Measurements from ENCODE around the gene CTU1. TPM values are rescaled to one million over a fixed set of nuclear protein-coding genes. Genes with fewer than 3 reads are reported as not detected.

The CTU1 gene
- total RNA-seq, 4 donors from 2014 or later, result 7.8 to 27.7 (median 8.4) TPM; not detected in 1

DNA sequence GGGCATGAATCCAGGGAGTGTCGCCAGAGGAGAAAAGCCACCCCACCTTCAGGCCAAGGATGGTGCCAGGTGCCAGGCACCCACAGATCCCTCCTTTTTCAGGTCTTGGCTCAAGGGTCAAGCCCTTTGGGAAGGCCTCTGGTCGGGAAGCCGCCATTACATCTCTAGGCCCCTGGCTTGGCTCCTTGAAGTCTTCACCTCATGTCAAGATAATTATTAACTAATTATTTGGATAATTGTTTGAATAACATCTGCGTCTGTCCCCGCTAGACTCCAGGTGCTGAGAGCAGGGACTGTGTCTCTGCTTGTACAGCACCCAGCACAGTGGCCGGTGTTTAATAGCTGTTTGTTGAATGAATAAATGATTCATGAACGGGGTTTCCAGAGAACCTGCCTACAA, 44.5 kb downstream of the CTU1 start:
- no peaks in the 10 kb centered on the region for H3K9me3 ChIP-seq
- no peak overlapping the region for H3K27ac ChIP-seq
- no peaks in the 10 kb centered on the region for H3K27me3 ChIP-seq
- H3K36me3 ChIP-seq, result no peaks in the 10 kb centered on the region
- H3K4me1 ChIP-seq, result peaks cover 0 to 5% of the 10 kb centered on the region in 2 donors
- TF ChIP-seq, protein P1, sequence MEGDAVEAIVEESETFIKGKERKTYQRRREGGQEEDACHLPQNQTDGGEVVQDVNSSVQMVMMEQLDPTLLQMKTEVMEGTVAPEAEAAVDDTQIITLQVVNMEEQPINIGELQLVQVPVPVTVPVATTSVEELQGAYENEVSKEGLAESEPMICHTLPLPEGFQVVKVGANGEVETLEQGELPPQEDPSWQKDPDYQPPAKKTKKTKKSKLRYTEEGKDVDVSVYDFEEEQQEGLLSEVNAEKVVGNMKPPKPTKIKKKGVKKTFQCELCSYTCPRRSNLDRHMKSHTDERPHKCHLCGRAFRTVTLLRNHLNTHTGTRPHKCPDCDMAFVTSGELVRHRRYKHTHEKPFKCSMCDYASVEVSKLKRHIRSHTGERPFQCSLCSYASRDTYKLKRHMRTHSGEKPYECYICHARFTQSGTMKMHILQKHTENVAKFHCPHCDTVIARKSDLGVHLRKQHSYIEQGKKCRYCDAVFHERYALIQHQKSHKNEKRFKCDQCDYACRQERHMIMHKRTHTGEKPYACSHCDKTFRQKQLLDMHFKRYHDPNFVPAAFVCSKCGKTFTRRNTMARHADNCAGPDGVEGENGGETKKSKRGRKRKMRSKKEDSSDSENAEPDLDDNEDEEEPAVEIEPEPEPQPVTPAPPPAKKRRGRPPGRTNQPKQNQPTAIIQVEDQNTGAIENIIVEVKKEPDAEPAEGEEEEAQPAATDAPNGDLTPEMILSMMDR (IDR thresholded peaks at IDR 0.05), result no peak
- TF ChIP-seq POLR2A (IDR thresholded peaks at IDR 0.05), result no peak
- intact Hi-C loops (cut with DNase I; ENCODE audit: low total_unique reads), result no loop called here
- no peak overlapping the region for H3K4me3 ChIP-seq
- DNase-seq, result no peak

DNA sequence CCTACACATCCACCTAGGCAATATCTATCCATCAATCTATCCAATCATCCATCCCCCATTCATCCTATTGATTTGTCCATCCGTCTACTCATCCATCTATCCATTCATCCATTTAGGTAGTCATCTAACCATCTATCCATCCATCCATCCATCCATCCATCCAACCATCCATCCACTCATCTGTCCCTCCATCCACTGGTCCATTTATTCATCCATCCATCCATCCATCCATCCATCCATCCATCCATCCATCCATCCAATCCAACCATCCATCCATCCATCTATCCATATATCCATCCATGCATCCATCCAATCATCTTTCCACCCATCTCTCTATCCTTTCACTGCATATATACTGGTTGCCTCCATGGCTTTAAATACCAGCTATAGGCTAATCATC, 47.2 kb downstream of the CTU1 start:
- Histone ChIP-seq H3K9me3 (no peaks in the 10 kb centered on the region), H3K4me3 (no peak overlapping the region), H3K36me3 (no peaks in the 10 kb centered on the region), H3K27ac (no peak overlapping the region), H3K27me3 (no peaks in the 10 kb centered on the region), H3K4me1 (peaks cover 0 to 5% of the 10 kb centered on the region in 2 donors)
- intact Hi-C loops (cut with DNase I; ENCODE audit: low total_unique reads), result no loop called here
- no peak for TF ChIP-seq POLR2A (IDR thresholded peaks at IDR 0.05)
- TF ChIP-seq, protein P1 (IDR thresholded peaks at IDR 0.05), result no peak
- no peak for DNase-seq

DNA sequence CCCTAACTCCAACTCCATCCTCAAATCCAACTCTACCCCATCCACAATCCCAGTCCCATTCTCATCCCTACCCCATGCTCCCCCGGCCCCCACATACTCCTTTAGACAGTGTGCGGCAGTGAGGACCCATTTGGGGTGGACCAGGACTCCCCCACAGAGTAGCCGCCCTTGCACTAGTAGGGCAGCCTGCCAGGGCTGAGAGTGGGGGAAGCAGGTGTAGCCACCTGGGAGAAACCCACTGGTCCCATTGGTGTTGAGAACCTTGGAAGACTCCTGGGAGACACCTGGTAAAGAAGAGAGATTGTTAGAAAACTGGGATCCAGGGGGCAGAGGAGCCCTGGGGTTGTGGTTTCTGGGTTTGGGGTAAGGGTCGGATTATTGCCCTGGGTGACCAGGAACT, 47.9 kb downstream of the CTU1 start:
- H3K27ac ChIP-seq, result no peak overlapping the region
- intact Hi-C loops (cut with DNase I; ENCODE audit: low total_unique reads), result no loop called here
- H3K27me3 ChIP-seq, result no peaks in the 10 kb centered on the region
- no peaks in the 10 kb centered on the region for H3K36me3 ChIP-seq
- no peak for DNase-seq
- no peaks in the 10 kb centered on the region for H3K9me3 ChIP-seq
- H3K4me1 ChIP-seq, result peaks cover 0 to 5% of the 10 kb centered on the region in 2 donors
- TF ChIP-seq, protein P1 (IDR thresholded peaks at IDR 0.05), result no peak
- no peak for TF ChIP-seq POLR2A (IDR thresholded peaks at IDR 0.05)
- H3K4me3 ChIP-seq, result no peak overlapping the region

DNA sequence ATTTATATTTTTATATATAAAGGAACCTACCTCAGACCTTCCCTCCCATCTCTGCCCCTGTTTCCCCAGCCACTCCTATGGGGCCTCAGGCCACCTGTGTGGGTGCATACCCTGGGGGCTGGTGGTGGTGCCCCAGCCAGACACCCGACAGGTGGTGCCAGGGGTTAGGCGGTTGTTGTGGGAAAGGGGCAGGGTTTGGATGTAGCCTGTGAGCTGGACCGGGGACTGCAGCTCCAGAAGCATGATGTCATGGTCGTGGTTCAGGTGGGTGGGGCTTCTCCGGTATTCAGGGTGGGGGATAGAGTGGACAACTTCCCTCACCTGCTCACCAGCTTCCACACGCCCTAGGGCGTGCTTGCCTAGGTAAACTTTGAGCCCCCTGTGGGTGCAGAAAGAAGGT, 48.5 kb downstream of the CTU1 start:
- TF ChIP-seq, protein P1 (IDR thresholded peaks at IDR 0.05), result no peak
- TF ChIP-seq POLR2A (IDR thresholded peaks at IDR 0.05), result no peak
- no peak for DNase-seq
- Histone ChIP-seq H3K9me3 (no peaks in the 10 kb centered on the region), H3K36me3 (no peaks in the 10 kb centered on the region), H3K4me3 (no peak overlapping the region), H3K27me3 (no peaks in the 10 kb centered on the region), H3K4me1 (peaks cover 0 to under 1% of the 10 kb centered on the region in 2 donors), H3K27ac (no peak overlapping the region)
- intact Hi-C loops (cut with DNase I; ENCODE audit: low total_unique reads), result no loop called here

DNA sequence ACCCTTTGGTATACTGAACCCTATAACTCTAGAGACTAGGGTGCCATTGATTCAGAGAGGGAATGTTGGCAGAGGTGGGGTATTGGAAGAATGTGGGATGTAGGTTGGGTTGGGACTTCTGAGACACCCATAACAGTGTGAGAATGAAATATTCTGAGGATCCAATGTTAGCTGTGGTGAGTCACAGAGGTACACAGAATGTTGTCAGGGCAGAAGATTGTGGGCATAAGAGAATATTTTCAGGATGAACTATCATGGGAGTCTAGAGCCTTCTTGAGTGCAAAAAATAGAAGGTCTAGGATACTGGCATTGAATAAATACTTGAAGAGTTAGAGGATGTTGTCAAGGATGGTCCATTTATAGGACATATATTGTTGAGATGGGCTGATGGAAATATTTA, 52.3 kb downstream of the CTU1 start:
- Histone ChIP-seq H3K9me3 (no peaks in the 10 kb centered on the region), H3K27me3 (no peaks in the 10 kb centered on the region), H3K4me1 (no peaks in the 10 kb centered on the region), H3K4me3 (no peak overlapping the region), H3K27ac (no peak overlapping the region), H3K36me3 (no peaks in the 10 kb centered on the region)
- no peak for DNase-seq
- intact Hi-C loops (cut with DNase I; ENCODE audit: low total_unique reads), result no loop called here
- TF ChIP-seq POLR2A (IDR thresholded peaks at IDR 0.05), result no peak
- TF ChIP-seq, protein P1 (IDR thresholded peaks at IDR 0.05), result no peak

Other genes with a start within 250 kb of the CTU1 start
- gene KLK2, start 235.0 kb downstream of the CTU1 start, total RNA-seq, result under 1 TPM in 1 of 4 donors, not detected in 3; 0.41 TPM
- gene KLK4, start 197.0 kb downstream of the CTU1 start, total RNA-seq, result 1 to 10 TPM in 1 of 4 donors, not detected in 3; 3.4 TPM
- 1 to 10 TPM in 1 of 4 donors, under 1 TPM in 1, not detected in 2; 0.69 to 1.0 TPM for gene KLK5, start 155.4 kb downstream of the CTU1 start, total RNA-seq
- 1 to 10 TPM in 1 of 4 donors, under 1 TPM in 1, not detected in 2; 0.46 to 1.0 TPM for gene KLK6, start 138.8 kb downstream of the CTU1 start, total RNA-seq
- 1 to 10 TPM in 1 of 4 donors, under 1 TPM in 1, not detected in 2; 0.14 to 1.1 TPM for gene KLK7, start 124.5 kb downstream of the CTU1 start, total RNA-seq
- gene KLK8, start 106.8 kb downstream of the CTU1 start, total RNA-seq, result 1 to 10 TPM in 1 of 4 donors, not detected in 3; 4.8 TPM
- gene KLK10, start 88.7 kb downstream of the CTU1 start, total RNA-seq, result 1 to 10 TPM in 2 of 4 donors, not detected in 2; 3.8 to 4.1 TPM
- gene KLK11, start 81.8 kb downstream of the CTU1 start, total RNA-seq, result 1 to 10 TPM in 2 of 4 donors, not detected in 2; 1.3 to 2.0 TPM
- not detected for gene KLK12, start 73.4 kb downstream of the CTU1 start, total RNA-seq
- gene KLK13, start 43.3 kb downstream of the CTU1 start, total RNA-seq, result not detected
- under 1 TPM in 1 of 4 donors, not detected in 3; 0.76 TPM for gene KLK14, start 25.5 kb downstream of the CTU1 start, total RNA-seq
- gene SIGLEC9, start 16.5 kb upstream of the CTU1 start, total RNA-seq, result 1 to 10 TPM in 3 of 4 donors, under 1 TPM in 1; 0.51 to 2.6 (median 1.7) TPM
- under 1 TPM in 2 of 4 donors, not detected in 2; 0.14 to 0.59 TPM for gene SIGLEC7, start 33.9 kb upstream of the CTU1 start, total RNA-seq
- 1 to 10 TPM in 2 of 4 donors, under 1 TPM in 1, not detected in 1; 0.26 to 3.3 (median 3.0) TPM for gene CD33, start 116.7 kb upstream of the CTU1 start, total RNA-seq
- under 1 TPM in 1 of 4 donors, not detected in 3; 0.55 TPM for gene SIGLECL1, start 142.7 kb upstream of the CTU1 start, total RNA-seq
- under 1 TPM in 1 of 4 donors, not detected in 3; 0.28 TPM for gene IGLON5, start 203.2 kb upstream of the CTU1 start, total RNA-seq
- 1 to 10 TPM in 3 of 4 donors, under 1 TPM in 1; 0.26 to 3.6 (median 1.7) TPM for gene VSIG10L, start 233.7 kb upstream of the CTU1 start, total RNA-seq

Data from uterus (tissue), 4 donors.